GM12875 (cell line): Measurements from ENCODE around the gene SRGAP1.

Experiments used
- H3K4me3 ChIP-seq: one replicate; pipeline ENCODE4 v1.5.1; 2011; ENCODE audit warnings: low read depth, low read length, control low read depth
- TF ChIP-seq, protein P1 (sequence below): IDR thresholded peaks from 2 replicates; pipeline ENCODE4 v1.5.1; 2011; ENCODE audit warnings: low read depth, mild to moderate bottlenecking, control low read depth, inconsistent platforms, low read length, moderate library complexity, borderline replicate concordance; ENCODE audit not compliant: insufficient read depth

Gene SRGAP1

GRCh38 chr12:63941879-63942278, 97.4 kb downstream of the SRGAP1 start:
- TF ChIP-seq, protein P1, sequence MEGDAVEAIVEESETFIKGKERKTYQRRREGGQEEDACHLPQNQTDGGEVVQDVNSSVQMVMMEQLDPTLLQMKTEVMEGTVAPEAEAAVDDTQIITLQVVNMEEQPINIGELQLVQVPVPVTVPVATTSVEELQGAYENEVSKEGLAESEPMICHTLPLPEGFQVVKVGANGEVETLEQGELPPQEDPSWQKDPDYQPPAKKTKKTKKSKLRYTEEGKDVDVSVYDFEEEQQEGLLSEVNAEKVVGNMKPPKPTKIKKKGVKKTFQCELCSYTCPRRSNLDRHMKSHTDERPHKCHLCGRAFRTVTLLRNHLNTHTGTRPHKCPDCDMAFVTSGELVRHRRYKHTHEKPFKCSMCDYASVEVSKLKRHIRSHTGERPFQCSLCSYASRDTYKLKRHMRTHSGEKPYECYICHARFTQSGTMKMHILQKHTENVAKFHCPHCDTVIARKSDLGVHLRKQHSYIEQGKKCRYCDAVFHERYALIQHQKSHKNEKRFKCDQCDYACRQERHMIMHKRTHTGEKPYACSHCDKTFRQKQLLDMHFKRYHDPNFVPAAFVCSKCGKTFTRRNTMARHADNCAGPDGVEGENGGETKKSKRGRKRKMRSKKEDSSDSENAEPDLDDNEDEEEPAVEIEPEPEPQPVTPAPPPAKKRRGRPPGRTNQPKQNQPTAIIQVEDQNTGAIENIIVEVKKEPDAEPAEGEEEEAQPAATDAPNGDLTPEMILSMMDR: no peak
- no peak overlapping the region for H3K4me3 ChIP-seq

- no peak overlapping the region for H3K4me3 ChIP-seq
- TF ChIP-seq, protein P1: no peak
These were observed 98.2 kb downstream of the SRGAP1 start for GRCh38 chr12:63942464-63943241.

- H3K4me3 ChIP-seq: no peak overlapping the region
- TF ChIP-seq, protein P1: no peak
These were observed 99.6 kb downstream of the SRGAP1 start for GRCh38 chr12:63944034-63944579.

GRCh38 chr12:63944586-63945228, 100.2 kb downstream of the SRGAP1 start:
- TF ChIP-seq, protein P1: no peak
- no peak overlapping the region for H3K4me3 ChIP-seq

GRCh38 chr12:63945777-63946176, 101.3 kb downstream of the SRGAP1 start:
- TF ChIP-seq, protein P1: no peak
- H3K4me3 ChIP-seq: no peak overlapping the region

DNA sequence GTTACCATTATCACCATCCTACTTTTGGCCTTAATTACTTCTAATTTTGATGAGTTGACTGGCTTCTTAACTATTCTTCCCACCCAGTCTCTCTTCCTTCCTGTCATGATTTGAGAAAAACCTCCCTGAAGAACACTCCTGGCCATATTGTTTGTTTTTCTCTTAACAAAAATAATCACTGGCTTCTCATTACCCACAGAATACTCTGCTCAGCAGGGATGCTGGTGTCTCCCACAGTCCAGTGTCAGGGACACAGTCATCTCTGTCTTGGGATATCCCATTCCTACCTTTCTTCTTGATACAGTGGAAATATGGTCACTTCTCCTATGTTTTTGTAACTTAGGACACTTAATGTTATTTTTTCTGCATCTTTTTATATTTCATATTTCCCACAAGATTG, 103.7 kb downstream of the SRGAP1 start:
- TF ChIP-seq, protein P1: no peak
- no peak overlapping the region for H3K4me3 ChIP-seq
